Hematopoietic multipotent progenitor cell (in vitro differentiated cells): Measurements from ENCODE around the gene MAP3K14. TPM values are rescaled to one million over a fixed set of nuclear protein-coding genes. Genes with fewer than 3 reads are reported as not detected.
A peak's percentile ranks its signal among the peaks of the same experiment; 100 is the strongest.

ENCODE experiments used
- DNase-seq, 3 donors: peaks; one replicate each; pipeline ENCODE4 v3.0.0-alpha.2; 2011 to 2015; ENCODE audit warnings: low read depth in 2 of 3, low spot score in 2 of 3
- total RNA-seq: library from RNA; depleted of rRNA; stranded (reverse); fragments of >200 nt; gene quantifications from one replicate; pipeline ENCODE4 v1.2.3, GENCODE V29; 2012

MAP3K14 gene
- total RNA-seq, 1 donor = 10.2 TPM

GRCh38 chr17:45287526-45288500 is 29.0 kb downstream of the MAP3K14 start:
- DNase-seq = no peak

GRCh38 chr17:45286286-45286685 is 30.5 kb downstream of the MAP3K14 start:
- no peak for DNase-seq

- peak in 1 of 3 donors; percentile 18 for DNase-seq
Measured at GRCh38 chr17:45284176-45285140, 32.4 kb downstream of the MAP3K14 start.

- DNase-seq = no peak
Measured at GRCh38 chr17:45283711-45284110, 33.1 kb downstream of the MAP3K14 start.

GRCh38 chr17:45282683-45283644 is 33.9 kb downstream of the MAP3K14 start:
- no peak for DNase-seq

- no peak for DNase-seq
Measured at GRCh38 chr17:45279898-45280297, 36.9 kb downstream of the MAP3K14 start.

GRCh38 chr17:45277992-45278391 is 38.8 kb downstream of the MAP3K14 start:
- DNase-seq = no peak

GRCh38 chr17:45277216-45277849 is 39.5 kb downstream of the MAP3K14 start:
- DNase-seq = peak; percentile 84 to 95 (median 92)

GRCh38 chr17:45276031-45276430 is 40.8 kb downstream of the MAP3K14 start:
- DNase-seq = no peak

- no peak for DNase-seq
Measured at GRCh38 chr17:45274033-45274432, 42.8 kb downstream of the MAP3K14 start.

GRCh38 chr17:45273551-45273957 is 43.3 kb downstream of the MAP3K14 start:
- no peak for DNase-seq

GRCh38 chr17:45271603-45272002 is 45.2 kb downstream of the MAP3K14 start:
- DNase-seq = no peak

- peak in 2 of 3 donors; percentile 31 to 37 for DNase-seq
Measured at GRCh38 chr17:45270828-45271418, 45.9 kb downstream of the MAP3K14 start.

GRCh38 chr17:45269912-45270311 is 46.9 kb downstream of the MAP3K14 start:
- no peak for DNase-seq

GRCh38 chr17:45267436-45268055 is 49.3 kb downstream of the MAP3K14 start:
- DNase-seq = no peak

- no peak for DNase-seq
Measured at GRCh38 chr17:45266372-45266926, 50.4 kb downstream of the MAP3K14 start.

GRCh38 chr17:45265821-45266220 is 51.0 kb downstream of the MAP3K14 start:
- DNase-seq = no peak

GRCh38 chr17:45264988-45265387 is 51.8 kb downstream of the MAP3K14 start:
- no peak for DNase-seq
